ENCODE measurements around the gene EPHA2. TPM values are rescaled to one million over a fixed set of nuclear protein-coding genes. Genes with fewer than 3 reads are reported as not detected.

The EPHA2 gene
- total RNA-seq, 1 experiment from 2014 or later: 248 TPM

GRCh38 chr1:16085522-16085921 is 70.3 kb downstream of the EPHA2 start:
- no peaks in the 10 kb centered on the region for H3K27me3 Mint-ChIP-seq (ENCODE audit: insufficient read depth, unreplicated experiment)
- TF ChIP-seq CTCF (IDR thresholded peaks at IDR 0.05; ENCODE audit: unreplicated experiment): no peak
- no TSS peak for BruUV-seq (replicated peaks)
- peaks cover 1% of the 10 kb centered on the region for H3K36me3 Mint-ChIP-seq (ENCODE audit: insufficient read depth, unreplicated experiment)
- no peaks in the 10 kb centered on the region for H3K9me3 Mint-ChIP-seq (ENCODE audit: unreplicated experiment)
- intact Hi-C loops (cut with micrococcal nuclease): no loop called here
- CTCF ChIA-PET: interaction anchor here (0.8 kb wide), 1 partner anchor 103 kb away, joined by 3 read pairs; no protein-coding TSS in a partner anchor
- H3K4me1 Mint-ChIP-seq (ENCODE audit: insufficient read depth, unreplicated experiment): peaks cover 6% of the 10 kb centered on the region
- no peak for DNase-seq (ENCODE audit: unreplicated experiment)
- no peak overlapping the region for H3K27ac Mint-ChIP-seq (ENCODE audit: low read depth, unreplicated experiment)
- POLR2A ChIA-PET: no interaction called here
- H3K4me3 Mint-ChIP-seq (ENCODE audit: unreplicated experiment): no peak overlapping the region

- intact Hi-C loops (cut with micrococcal nuclease): no loop called here
- H3K27me3 Mint-ChIP-seq (ENCODE audit: insufficient read depth, unreplicated experiment): no peaks in the 10 kb centered on the region
- peaks cover 6% of the 10 kb centered on the region for H3K4me1 Mint-ChIP-seq (ENCODE audit: insufficient read depth, unreplicated experiment)
- no peak overlapping the region for H3K27ac Mint-ChIP-seq (ENCODE audit: low read depth, unreplicated experiment)
- POLR2A ChIA-PET: interaction anchor here (0.7 to 1.2 kb wide), 4 partner anchors 14 to 537 kb away, joined by 3 to 9 read pairs (median 4); no protein-coding TSS in a partner anchor
- DNase-seq (ENCODE audit: unreplicated experiment): no peak
- H3K4me3 Mint-ChIP-seq (ENCODE audit: unreplicated experiment): no peak overlapping the region
- H3K36me3 Mint-ChIP-seq (ENCODE audit: insufficient read depth, unreplicated experiment): no peaks in the 10 kb centered on the region
- CTCF ChIA-PET: interaction anchor here (0.5 to 12.6 kb wide), 20 partner anchors 15 to 328 kb away, joined by 3 to 373 read pairs (median 4); partner anchors contain the start of genes ARHGEF19, CPLANE2, EPHA2 and FBXO42
- no TSS peak for BruUV-seq (replicated peaks)
- no peak for TF ChIP-seq CTCF (IDR thresholded peaks at IDR 0.05; ENCODE audit: unreplicated experiment)
- no peaks in the 10 kb centered on the region for H3K9me3 Mint-ChIP-seq (ENCODE audit: unreplicated experiment)
Observed at GRCh38 chr1:16083486-16083885, 72.4 kb downstream of the EPHA2 start.

- Mint-ChIP-seq H3K27me3 (ENCODE audit: insufficient read depth, unreplicated experiment) (no peaks in the 10 kb centered on the region), H3K27ac (ENCODE audit: low read depth, unreplicated experiment) (no peak overlapping the region), H3K4me3 (ENCODE audit: unreplicated experiment) (no peak overlapping the region), H3K4me1 (ENCODE audit: insufficient read depth, unreplicated experiment) (peaks cover 11% of the 10 kb centered on the region), H3K36me3 (ENCODE audit: insufficient read depth, unreplicated experiment) (no peaks in the 10 kb centered on the region), H3K9me3 (ENCODE audit: unreplicated experiment) (no peaks in the 10 kb centered on the region)
- peak; percentile 85 for TF ChIP-seq CTCF (IDR thresholded peaks at IDR 0.05; ENCODE audit: unreplicated experiment)
- no TSS peak for BruUV-seq (replicated peaks)
- intact Hi-C loops (cut with micrococcal nuclease): loop anchor here (1.0 kb wide), 1 partner anchor 105 kb away; no protein-coding TSS in a partner anchor
- peak; percentile 78 for DNase-seq (ENCODE audit: unreplicated experiment)
- ChIA-PET CTCF (interaction anchor here (0.5 to 12.6 kb wide), 40 partner anchors 9 to 665 kb away, joined by 3 to 373 read pairs (median 5); partner anchors contain the start of genes ARHGEF19, CPLANE2, EPHA2 and FAM131C), POLR2A (interaction anchor here (0.6 to 8.8 kb wide), 8 partner anchors 42 to 281 kb away, joined by 3 to 112 read pairs (median 4); partner anchors contain the start of genes CPLANE2 and EPHA2)
Observed at GRCh38 chr1:16082283-16083038, 73.4 kb downstream of the EPHA2 start.

- H3K4me3 Mint-ChIP-seq (ENCODE audit: unreplicated experiment): no peak overlapping the region
- intact Hi-C loops (cut with micrococcal nuclease): loop anchor here (1.0 kb wide), 1 partner anchor 106 kb away; no protein-coding TSS in a partner anchor
Observed at GRCh38 chr1:16081636-16082035, 74.2 kb downstream of the EPHA2 start.

More at GRCh38 chr1:16081636-16082035, 74.2 kb downstream of the EPHA2 start:
- Mint-ChIP-seq H3K27ac (ENCODE audit: low read depth, unreplicated experiment) (no peak overlapping the region), H3K9me3 (ENCODE audit: unreplicated experiment) (no peaks in the 10 kb centered on the region), H3K4me1 (ENCODE audit: insufficient read depth, unreplicated experiment) (peaks cover 19% of the 10 kb centered on the region), H3K27me3 (ENCODE audit: insufficient read depth, unreplicated experiment) (no peaks in the 10 kb centered on the region), H3K36me3 (ENCODE audit: insufficient read depth, unreplicated experiment) (no peaks in the 10 kb centered on the region)
- TF ChIP-seq CTCF (IDR thresholded peaks at IDR 0.05; ENCODE audit: unreplicated experiment): no peak
- ChIA-PET CTCF (interaction anchor here (0.6 to 12.6 kb wide), 26 partner anchors 8 to 664 kb away, joined by 3 to 373 read pairs (median 7); partner anchors contain the start of genes CPLANE2, EPHA2, FAM131C and SZRD1), POLR2A (interaction anchor here (1.0 to 8.8 kb wide), 6 partner anchors 42 to 282 kb away, joined by 3 to 112 read pairs (median 4); partner anchors contain the start of genes CPLANE2 and EPHA2)
- BruUV-seq (replicated peaks): no TSS peak
- no peak for DNase-seq (ENCODE audit: unreplicated experiment)

Data from MCF 10A (cell line).